ENCODE data around the gene SH3PXD2B.
"Not testable (repeated sequence)": the region's sequence is repeated elsewhere in the genome, so short reads cannot be mapped to it uniquely, and the experiment has no call there.

SH3PXD2B gene

DNA sequence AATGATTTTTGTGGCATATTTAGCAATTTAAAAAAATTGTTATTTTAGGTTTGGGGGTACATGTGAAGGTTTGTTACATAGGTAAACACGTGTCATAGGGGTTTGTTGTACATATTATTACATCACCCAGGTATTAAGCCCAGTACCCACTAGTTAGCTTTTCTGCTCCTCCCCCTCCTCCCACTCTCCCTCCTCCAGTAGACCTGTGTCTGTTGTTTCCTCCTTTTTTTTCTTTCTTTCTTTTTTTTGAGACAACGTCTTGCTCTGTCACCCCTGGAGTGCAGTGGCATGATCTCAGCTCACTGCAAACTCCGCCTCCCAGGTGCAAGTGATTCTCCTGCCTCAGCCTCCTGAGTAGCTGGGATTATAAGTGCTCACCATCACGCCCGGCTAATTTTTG, 162.5 kb downstream of the SH3PXD2B start:
- not testable (repeated sequence) for DNase-seq

DNA sequence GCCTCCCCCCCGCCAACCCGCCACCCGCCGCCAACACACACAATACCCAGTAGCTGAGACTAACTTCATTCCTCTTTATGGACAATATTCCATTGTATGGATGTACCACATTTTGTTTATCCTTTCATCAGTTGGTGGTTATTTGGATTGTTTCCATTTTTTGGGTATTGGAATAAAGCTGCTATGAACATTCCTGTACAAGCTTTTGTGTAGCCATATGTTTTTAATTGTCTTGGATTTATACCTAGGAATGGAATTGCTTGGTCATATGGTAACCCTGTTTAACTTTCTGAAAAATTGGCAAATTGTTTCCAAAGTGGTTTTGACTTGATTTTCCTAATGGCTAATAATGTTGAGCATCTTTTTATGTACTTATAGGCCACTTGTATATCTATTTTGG, 165.9 kb downstream of the SH3PXD2B start:
- DNase-seq = no peak

DNA sequence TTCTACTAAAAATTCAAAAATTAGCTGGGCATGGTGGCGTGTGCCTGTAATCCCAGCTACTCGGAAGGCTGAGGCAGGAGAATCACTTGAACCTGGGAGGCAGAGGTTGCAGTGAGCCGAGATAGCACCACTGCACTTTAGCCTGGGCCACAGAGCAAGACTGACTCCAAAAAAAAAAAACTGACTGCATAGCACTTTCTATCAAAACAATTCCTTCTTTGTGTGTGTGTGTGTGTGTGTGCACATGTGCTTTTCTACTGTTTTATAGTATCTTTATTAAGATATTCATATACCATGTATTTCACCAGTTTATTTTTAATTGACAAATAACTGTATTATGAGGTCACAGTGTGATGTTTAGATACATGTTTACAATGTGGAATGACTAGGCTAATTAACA, 167.2 kb downstream of the SH3PXD2B start:
- not testable (repeated sequence) for DNase-seq

- no peak for DNase-seq
These were observed 168.8 kb downstream of the SH3PXD2B start for GRCh38 chr5:172285226-172286143.

GRCh38 chr5:172284611-172284980, 169.7 kb downstream of the SH3PXD2B start:
- no peak for DNase-seq

- peak; percentile 72 for DNase-seq
These were observed 170.3 kb downstream of the SH3PXD2B start for GRCh38 chr5:172283862-172284610.

GRCh38 chr5:172283020-172283861, 171.1 kb downstream of the SH3PXD2B start, which contains the start of gene UBTD2:
UBTD2 (minus strand) TSS chr5:172283764; CDS start chr5:172283665, 99 bp downstream.
- peak; percentile 68 for DNase-seq

GRCh38 chr5:172282272-172283019, 171.9 kb downstream of the SH3PXD2B start:
- DNase-seq = no peak

DNA sequence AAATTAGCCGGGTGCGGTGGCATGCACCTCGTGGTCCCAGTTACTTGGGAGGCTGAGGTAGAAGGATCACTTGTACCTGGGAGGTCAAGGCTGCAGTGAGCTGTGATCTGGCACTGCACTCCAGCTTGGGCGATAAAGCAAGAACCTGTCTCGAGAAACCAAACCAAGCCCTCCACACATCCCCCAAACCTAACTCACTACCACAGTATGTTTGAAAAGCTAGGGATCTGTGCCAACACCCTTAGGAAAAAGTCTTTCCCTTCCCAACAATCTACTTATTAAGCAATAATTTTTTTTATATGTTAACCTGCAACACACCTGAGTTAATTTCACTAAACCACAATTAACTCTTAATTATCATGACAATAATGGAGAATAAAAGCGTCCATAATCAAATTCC, 173.0 kb downstream of the SH3PXD2B start:
- no peak for DNase-seq

DNA sequence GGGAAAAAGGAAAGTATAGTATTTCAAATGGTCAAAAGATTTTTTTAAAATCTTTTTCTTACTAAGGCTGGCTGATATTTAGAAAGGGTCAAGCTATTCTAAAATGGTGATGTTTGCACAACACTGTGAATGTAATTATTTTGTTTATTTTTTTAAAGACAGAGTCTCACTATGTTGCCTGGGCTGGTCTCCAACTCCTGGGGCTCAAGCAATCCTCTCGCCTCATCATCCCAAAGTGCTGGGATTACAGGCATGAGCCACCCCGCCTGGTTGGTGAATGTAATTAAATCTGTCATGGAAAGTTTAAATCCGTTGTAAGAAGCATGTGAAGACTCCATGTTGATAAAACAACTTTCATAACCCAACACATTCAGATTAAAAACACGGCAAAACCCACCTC, 173.4 kb downstream of the SH3PXD2B start:
- DNase-seq = no peak

DNA sequence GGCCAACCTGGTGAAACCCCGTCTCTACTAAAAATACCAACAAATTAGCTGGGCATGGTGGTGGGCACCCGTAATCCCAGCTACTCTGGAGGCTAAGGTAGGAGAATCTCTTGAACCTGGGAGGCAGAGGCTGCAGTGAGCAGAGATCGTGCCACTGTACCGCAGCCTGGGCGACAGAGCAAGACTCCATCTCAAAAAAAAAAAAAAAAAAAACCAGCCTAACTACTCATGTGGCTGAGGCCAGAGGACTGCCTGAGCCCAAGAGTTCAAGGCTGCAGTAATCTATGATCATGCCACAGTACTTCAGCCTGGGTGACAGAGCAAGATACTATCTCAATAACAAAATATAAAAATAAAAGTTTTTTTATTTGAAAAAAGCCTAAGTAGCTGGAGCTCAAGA, 174.0 kb downstream of the SH3PXD2B start:
- DNase-seq = no peak

GRCh38 chr5:172278356-172278755, 176.0 kb downstream of the SH3PXD2B start:
- no peak for DNase-seq

- DNase-seq = no peak
These were observed 178.1 kb downstream of the SH3PXD2B start for GRCh38 chr5:172276214-172276613.
